BE2C (cell line): Measurements from ENCODE around the gene OPCML.

Experiments used
- DNase-seq: peaks from one replicate; pipeline ENCODE4 v3.0.0-alpha.2; 2020
- H3K27me3 ChIP-seq: fragments of 250-450 bp; sonication (Bioruptor Pico); 2 replicates; pipeline ENCODE4 v1.5.1; 2020; ENCODE audit warnings: mild to moderate bottlenecking
- H3K36me3 ChIP-seq: fragments of 250-450 bp; sonication (Bioruptor Pico); 2 replicates; pipeline ENCODE4 v1.5.1; 2020; ENCODE audit warnings: mild to moderate bottlenecking
- H3K4me1 ChIP-seq: fragments of 250-450 bp; sonication (Bioruptor Pico); 2 replicates; pipeline ENCODE4 v1.5.1; 2020
- H3K4me3 ChIP-seq: 2 replicates; pipeline ENCODE4 v1.5.1; 2011; ENCODE audit warnings: low read depth, low read length
- H3K9me3 ChIP-seq: fragments of 250-450 bp; sonication (Bioruptor Pico); 2 replicates; pipeline ENCODE4 v1.5.1; 2020
- CTCF ChIP-seq: IDR thresholded peaks from 2 replicates; pipeline ENCODE4 v1.5.1; 2012; ENCODE audit warnings: mild to moderate bottlenecking, low read depth, low read length

The OPCML gene

GRCh38 chr11:132982772-132983640 lies 549.3 kb downstream of the OPCML start:
- H3K4me3 ChIP-seq = no peak overlapping the region
- H3K36me3 ChIP-seq = no peaks in the 10 kb centered on the region
- H3K4me1 ChIP-seq = no peaks in the 10 kb centered on the region
- 0 out of 2 replicates have a peak, but pooled peaks cover 3% of the 10 kb centered on the region for H3K9me3 ChIP-seq
- no peak for DNase-seq
- no peaks in the 10 kb centered on the region for H3K27me3 ChIP-seq
- TF ChIP-seq CTCF = no peak

- H3K9me3 ChIP-seq = 0 out of 2 replicates have a peak, but pooled peaks cover 3% of the 10 kb centered on the region
- H3K27me3 ChIP-seq = no peaks in the 10 kb centered on the region
- no peak overlapping the region for H3K4me3 ChIP-seq
- DNase-seq = no peak
- H3K36me3 ChIP-seq = no peaks in the 10 kb centered on the region
- no peaks in the 10 kb centered on the region for H3K4me1 ChIP-seq
- no peak for TF ChIP-seq CTCF
These were observed 551.0 kb downstream of the OPCML start for GRCh38 chr11:132981131-132981956.

GRCh38 chr11:132980670-132981069 lies 551.6 kb downstream of the OPCML start:
- H3K4me3 ChIP-seq = no peak overlapping the region
- H3K27me3 ChIP-seq = no peaks in the 10 kb centered on the region
- H3K9me3 ChIP-seq = 0 out of 2 replicates have a peak, but pooled peaks cover 3% of the 10 kb centered on the region
- DNase-seq = no peak
- TF ChIP-seq CTCF = no peak
- H3K36me3 ChIP-seq = no peaks in the 10 kb centered on the region
- no peaks in the 10 kb centered on the region for H3K4me1 ChIP-seq

- Histone ChIP-seq H3K4me1 (no peaks in the 10 kb centered on the region), H3K9me3 (0 out of 2 replicates have a peak, but pooled peaks cover 3% of the 10 kb centered on the region), H3K4me3 (no peak overlapping the region), H3K36me3 (no peaks in the 10 kb centered on the region), H3K27me3 (no peaks in the 10 kb centered on the region)
- TF ChIP-seq CTCF = no peak
- no peak for DNase-seq
These were observed 554.6 kb downstream of the OPCML start for GRCh38 chr11:132977746-132978145.

- H3K4me3 ChIP-seq = no peak overlapping the region
- no peak for TF ChIP-seq CTCF
- 0 out of 2 replicates have a peak, but pooled peaks cover 3% of the 10 kb centered on the region for H3K9me3 ChIP-seq
- H3K4me1 ChIP-seq = no peaks in the 10 kb centered on the region
- DNase-seq = no peak
- no peaks in the 10 kb centered on the region for H3K27me3 ChIP-seq
- H3K36me3 ChIP-seq = no peaks in the 10 kb centered on the region
These were observed 555.1 kb downstream of the OPCML start for GRCh38 chr11:132977241-132977640.

GRCh38 chr11:132976115-132976514 lies 556.2 kb downstream of the OPCML start:
- DNase-seq = no peak
- Histone ChIP-seq H3K36me3 (no peaks in the 10 kb centered on the region), H3K4me1 (no peaks in the 10 kb centered on the region), H3K9me3 (0 out of 2 replicates have a peak, but pooled peaks cover under 1% of the 10 kb centered on the region), H3K4me3 (no peak overlapping the region), H3K27me3 (no peaks in the 10 kb centered on the region)
- TF ChIP-seq CTCF = no peak
